Activated naive CD8-positive, alpha-beta T cell treated with anti-CD3 and anti-CD28 coated beads, Interleukin-2, amount 50 U/mL, for 24 hours (primary cell): ENCODE data around the gene PXK.

ENCODE experiments used
- ATAC-seq: fragments of 150-1000 bp; cut with Tn5 transposase; one replicate; pipeline ENCODE4 v1.10.0; 2021
- DNase-seq: peaks from one replicate; pipeline ENCODE4 v3.0.0; 2021
- H3K27ac Mint-ChIP-seq: one replicate; pipeline ENCODE4 v1.8.0; 2021; ENCODE audit warnings: mild to moderate bottlenecking, mixed read lengths
- H3K27me3 Mint-ChIP-seq: one replicate; pipeline ENCODE4 v1.8.0; 2021; ENCODE audit warnings: mixed read lengths
- H3K36me3 Mint-ChIP-seq: one replicate; pipeline ENCODE4 v1.8.0; 2021; ENCODE audit warnings: low read depth, mixed read lengths
- H3K4me1 Mint-ChIP-seq: one replicate; pipeline ENCODE4 v1.8.0; 2021; ENCODE audit warnings: mixed read lengths
- H3K4me3 Mint-ChIP-seq: one replicate; pipeline ENCODE4 v1.8.0; 2021; ENCODE audit warnings: mild to moderate bottlenecking, moderate library complexity, mixed read lengths
- H3K9me3 Mint-ChIP-seq: one replicate; pipeline ENCODE4 v1.8.0; 2021; ENCODE audit warnings: mixed read lengths

The PXK gene

GRCh38 chr3:58370407-58370806 lies 37.7 kb downstream of the PXK start:
- H3K27me3 Mint-ChIP-seq, result no peaks in the 10 kb centered on the region
- H3K36me3 Mint-ChIP-seq, result peaks cover 16% of the 10 kb centered on the region
- DNase-seq, result no peak
- no peak overlapping the region for H3K4me3 Mint-ChIP-seq
- peaks cover under 1% of the 10 kb centered on the region for H3K9me3 Mint-ChIP-seq
- no peak for ATAC-seq
- peaks cover 20% of the 10 kb centered on the region for H3K4me1 Mint-ChIP-seq
- no peak overlapping the region for H3K27ac Mint-ChIP-seq

DNA sequence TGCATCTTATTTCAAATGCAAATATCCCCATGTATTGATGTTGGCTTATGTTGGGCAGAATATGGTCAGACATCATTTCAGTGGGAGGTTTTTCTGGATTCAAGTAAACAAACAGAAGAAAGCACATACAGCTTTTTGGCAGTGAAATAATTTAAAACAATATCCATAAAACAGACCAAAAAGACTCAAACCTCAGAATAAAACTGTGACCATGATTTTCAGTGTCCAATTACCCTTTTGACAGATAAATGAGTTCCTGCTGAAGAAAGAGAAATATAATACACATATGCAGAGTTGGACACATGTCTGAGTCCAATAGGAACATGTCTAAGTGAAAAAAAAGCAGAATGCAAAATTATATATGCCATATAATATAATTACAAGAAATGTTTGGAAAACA lies 39.1 kb downstream of the PXK start:
- no peaks in the 10 kb centered on the region for H3K9me3 Mint-ChIP-seq

GRCh38 chr3:58375254-58375653 lies 42.6 kb downstream of the PXK start:
- peaks cover 6% of the 10 kb centered on the region for H3K36me3 Mint-ChIP-seq
- DNase-seq (no peak), ATAC-seq (no peak)
- no peaks in the 10 kb centered on the region for H3K27me3 Mint-ChIP-seq
- no peak overlapping the region for H3K4me3 Mint-ChIP-seq
- no peak overlapping the region for H3K27ac Mint-ChIP-seq
- no peaks in the 10 kb centered on the region for H3K9me3 Mint-ChIP-seq
- H3K4me1 Mint-ChIP-seq, result peaks cover 3% of the 10 kb centered on the region

More for the DNA sequence above, 39.1 kb downstream of the PXK start:
- peaks cover 13% of the 10 kb centered on the region for H3K36me3 Mint-ChIP-seq
- DNase-seq (no peak), ATAC-seq (no peak)
- no peak overlapping the region for H3K4me3 Mint-ChIP-seq
- H3K4me1 Mint-ChIP-seq, result peaks cover 7% of the 10 kb centered on the region
- no peak overlapping the region for H3K27ac Mint-ChIP-seq
- H3K27me3 Mint-ChIP-seq, result no peaks in the 10 kb centered on the region

- Mint-ChIP-seq H3K27ac (no peak overlapping the region), H3K4me3 (no peak overlapping the region), H3K9me3 (no peaks in the 10 kb centered on the region), H3K4me1 (peaks cover 3% of the 10 kb centered on the region), H3K27me3 (no peaks in the 10 kb centered on the region), H3K36me3 (peaks cover 5% of the 10 kb centered on the region)
- ATAC-seq, result no peak
- no peak for DNase-seq
Observed at GRCh38 chr3:58377168-58377567, 44.5 kb downstream of the PXK start.

DNA sequence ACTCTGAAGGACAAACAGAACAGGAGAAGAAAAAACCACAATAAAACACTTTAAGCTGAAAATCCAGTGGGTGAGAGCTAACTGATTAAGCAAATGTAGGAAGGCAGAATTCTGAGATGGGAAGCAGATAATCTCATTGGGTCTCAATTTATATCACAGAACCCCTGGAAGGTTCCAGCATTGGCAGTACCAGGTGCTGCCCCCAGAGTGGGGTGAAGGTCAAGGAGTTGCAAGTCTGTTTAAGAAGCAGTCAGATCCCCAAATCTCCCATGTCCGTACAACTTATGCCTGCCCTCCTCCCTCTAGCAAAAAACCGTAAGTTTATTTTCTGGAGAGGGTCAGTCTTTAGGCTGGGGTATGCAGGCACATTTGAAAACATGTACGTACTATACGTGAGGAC lies 45.1 kb downstream of the PXK start:
- DNase-seq (no peak), ATAC-seq (no peak)
- Mint-ChIP-seq H3K9me3 (no peaks in the 10 kb centered on the region), H3K27me3 (no peaks in the 10 kb centered on the region), H3K4me3 (no peak overlapping the region), H3K27ac (no peak overlapping the region), H3K36me3 (peaks cover 7% of the 10 kb centered on the region), H3K4me1 (peaks cover 3% of the 10 kb centered on the region)

DNA sequence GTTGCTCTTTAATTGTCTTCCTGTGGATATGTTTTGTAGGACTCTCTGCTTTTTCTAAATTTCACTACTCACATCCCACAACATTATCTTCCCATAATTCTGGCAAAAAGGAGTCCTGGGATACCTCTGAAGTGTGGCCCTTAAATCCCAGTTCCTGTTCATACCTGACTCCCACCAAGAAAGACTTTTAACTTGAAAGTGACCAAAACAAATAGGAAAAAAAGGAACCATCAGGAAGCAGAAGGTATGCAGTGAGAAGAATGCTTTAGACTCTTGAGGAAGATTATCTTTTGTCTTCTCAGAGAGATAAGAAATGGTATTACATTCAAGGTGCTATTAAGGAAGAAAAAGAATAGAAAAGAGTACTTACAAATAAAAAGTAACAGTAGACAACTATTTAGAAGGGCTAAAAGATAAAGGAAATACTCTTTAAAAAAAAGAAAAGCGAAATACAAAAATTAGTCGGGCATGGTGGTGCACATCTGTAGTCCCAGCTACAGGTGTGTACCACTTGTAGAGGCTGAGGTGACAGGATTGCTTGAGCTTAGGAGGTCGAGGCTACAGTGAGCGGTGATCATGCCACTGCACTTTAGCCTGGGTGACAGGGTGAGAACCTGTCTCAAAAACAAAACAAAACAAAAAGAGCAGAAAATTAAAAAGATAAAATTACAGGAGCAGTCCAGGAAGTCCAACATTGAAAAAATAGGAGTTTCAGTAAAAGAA lies 46.8 kb downstream of the PXK start:
- ATAC-seq (no peak), DNase-seq (no peak)
- H3K27ac Mint-ChIP-seq, result peak overlapping the region; percentile 24
- H3K27me3 Mint-ChIP-seq, result no peaks in the 10 kb centered on the region
- peaks cover 9% of the 10 kb centered on the region for H3K36me3 Mint-ChIP-seq
- H3K9me3 Mint-ChIP-seq, result no peaks in the 10 kb centered on the region
- H3K4me1 Mint-ChIP-seq, result peaks cover under 1% of the 10 kb centered on the region
- no peak overlapping the region for H3K4me3 Mint-ChIP-seq

DNA sequence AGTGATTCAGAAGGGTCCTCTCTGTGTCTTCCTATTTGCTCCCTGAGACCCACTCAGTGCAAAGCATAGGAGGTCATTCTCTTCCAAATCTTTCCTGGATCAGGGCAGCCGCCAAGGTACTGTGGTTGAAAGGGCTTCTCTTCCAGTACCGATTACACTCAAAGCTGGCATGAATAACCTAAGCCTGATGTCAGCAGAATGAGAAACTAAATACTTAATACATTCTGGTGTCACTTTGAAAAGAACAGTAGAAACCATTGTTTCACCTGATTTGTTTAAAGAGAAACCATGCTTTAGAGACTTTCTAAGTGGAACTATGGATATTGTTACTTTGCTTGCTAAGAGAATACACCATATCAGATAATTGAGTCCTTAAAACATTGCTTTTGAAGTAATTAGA lies 50.8 kb downstream of the PXK start:
- peaks cover 4% of the 10 kb centered on the region for H3K4me1 Mint-ChIP-seq
- H3K36me3 Mint-ChIP-seq, result peaks cover 14% of the 10 kb centered on the region
- H3K9me3 Mint-ChIP-seq, result no peaks in the 10 kb centered on the region
- no peak for DNase-seq
- H3K27me3 Mint-ChIP-seq, result no peaks in the 10 kb centered on the region
- no peak for ATAC-seq
- H3K4me3 Mint-ChIP-seq, result no peak overlapping the region
- no peak overlapping the region for H3K27ac Mint-ChIP-seq

- ATAC-seq, result no peak
- H3K4me1 Mint-ChIP-seq, result peaks cover 7% of the 10 kb centered on the region
- DNase-seq, result no peak
Observed at GRCh38 chr3:58383904-58384303, 51.2 kb downstream of the PXK start.

DNA sequence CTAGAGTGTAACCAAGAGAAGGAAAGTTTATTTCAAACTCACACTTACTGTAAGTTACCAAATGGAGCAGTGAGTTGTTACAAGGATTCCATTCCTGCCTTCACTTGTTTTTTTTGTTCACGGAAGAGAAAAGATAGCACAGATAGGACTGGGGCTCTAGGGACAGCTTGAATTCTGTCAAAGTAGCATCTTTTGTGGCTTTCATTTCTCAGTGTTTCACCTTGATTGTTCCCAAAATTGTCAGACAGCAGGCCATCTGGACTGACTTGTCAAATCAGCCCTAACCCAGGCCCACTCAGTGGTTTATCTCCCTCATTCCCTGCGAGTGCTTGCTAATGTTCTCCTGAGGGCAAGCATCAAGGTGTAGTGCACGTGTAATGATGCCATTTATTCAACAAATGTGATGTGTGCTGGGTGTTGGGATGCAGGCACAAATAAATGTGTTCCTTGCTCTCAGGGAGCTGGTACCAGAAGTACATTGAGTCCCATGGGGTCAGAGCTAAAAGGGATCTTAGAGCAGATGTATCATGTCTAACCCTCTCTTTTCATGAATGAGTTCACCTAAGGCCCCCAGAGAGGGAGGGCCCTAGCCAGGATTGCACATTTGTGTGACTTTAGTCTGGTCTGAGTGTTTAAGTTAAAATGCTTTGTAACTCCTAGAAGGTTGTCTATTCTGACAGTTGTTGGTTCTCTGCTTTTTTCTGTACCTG lies 51.8 kb downstream of the PXK start:
- ATAC-seq (no peak), DNase-seq (no peak)
- H3K36me3 Mint-ChIP-seq, result peaks cover 14% of the 10 kb centered on the region
- no peaks in the 10 kb centered on the region for H3K27me3 Mint-ChIP-seq
- peaks cover 7% of the 10 kb centered on the region for H3K4me1 Mint-ChIP-seq
- H3K27ac Mint-ChIP-seq, result no peak overlapping the region
- H3K9me3 Mint-ChIP-seq, result no peaks in the 10 kb centered on the region
- no peak overlapping the region for H3K4me3 Mint-ChIP-seq

More at GRCh38 chr3:58383904-58384303, 51.2 kb downstream of the PXK start:
- H3K27me3 Mint-ChIP-seq, result no peaks in the 10 kb centered on the region
- peaks cover 14% of the 10 kb centered on the region for H3K36me3 Mint-ChIP-seq
- H3K4me3 Mint-ChIP-seq, result no peak overlapping the region
- no peaks in the 10 kb centered on the region for H3K9me3 Mint-ChIP-seq
- no peak overlapping the region for H3K27ac Mint-ChIP-seq

DNA sequence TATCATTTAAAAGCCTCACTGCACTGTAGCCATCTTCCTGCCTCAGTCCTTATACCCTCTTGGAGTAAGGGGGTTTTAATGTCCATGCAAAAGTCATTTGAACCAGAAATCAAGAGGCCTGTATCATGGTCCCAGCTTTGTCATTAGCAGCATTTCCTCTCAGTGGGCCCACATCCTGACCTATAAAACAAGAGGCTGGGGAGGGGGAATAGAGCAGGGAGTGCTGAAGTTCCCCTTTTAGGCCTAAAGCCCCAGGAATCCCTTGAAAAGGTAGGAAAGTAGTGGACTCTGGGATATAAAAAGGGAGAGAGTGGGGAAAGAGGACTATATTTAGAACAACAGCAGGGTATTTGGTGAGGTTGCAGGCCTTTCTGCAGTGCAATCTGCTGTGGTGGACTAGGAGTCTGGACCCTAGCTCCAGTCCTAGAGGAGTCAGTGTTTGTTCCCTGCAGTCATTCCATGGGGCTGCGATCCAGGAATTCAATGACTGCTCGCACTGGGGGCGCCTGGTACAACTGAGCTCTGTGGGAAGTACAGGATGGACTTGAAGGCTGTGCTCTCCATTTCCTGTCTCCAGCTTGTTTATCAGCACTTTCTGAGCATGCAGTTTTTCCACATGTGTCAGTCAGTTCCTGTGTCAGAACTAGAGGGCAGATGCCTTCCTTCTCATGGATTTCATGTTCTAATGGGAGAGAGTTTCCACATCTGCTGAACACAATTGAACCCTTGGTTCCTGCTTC lies 54.1 kb downstream of the PXK start:
- Mint-ChIP-seq H3K27ac (peak overlapping the region; percentile 37), H3K4me3 (no peak overlapping the region), H3K36me3 (peaks cover 15% of the 10 kb centered on the region), H3K27me3 (no peaks in the 10 kb centered on the region), H3K9me3 (no peaks in the 10 kb centered on the region), H3K4me1 (peaks cover 7% of the 10 kb centered on the region)
- ATAC-seq (no peak), DNase-seq (no peak)

DNA sequence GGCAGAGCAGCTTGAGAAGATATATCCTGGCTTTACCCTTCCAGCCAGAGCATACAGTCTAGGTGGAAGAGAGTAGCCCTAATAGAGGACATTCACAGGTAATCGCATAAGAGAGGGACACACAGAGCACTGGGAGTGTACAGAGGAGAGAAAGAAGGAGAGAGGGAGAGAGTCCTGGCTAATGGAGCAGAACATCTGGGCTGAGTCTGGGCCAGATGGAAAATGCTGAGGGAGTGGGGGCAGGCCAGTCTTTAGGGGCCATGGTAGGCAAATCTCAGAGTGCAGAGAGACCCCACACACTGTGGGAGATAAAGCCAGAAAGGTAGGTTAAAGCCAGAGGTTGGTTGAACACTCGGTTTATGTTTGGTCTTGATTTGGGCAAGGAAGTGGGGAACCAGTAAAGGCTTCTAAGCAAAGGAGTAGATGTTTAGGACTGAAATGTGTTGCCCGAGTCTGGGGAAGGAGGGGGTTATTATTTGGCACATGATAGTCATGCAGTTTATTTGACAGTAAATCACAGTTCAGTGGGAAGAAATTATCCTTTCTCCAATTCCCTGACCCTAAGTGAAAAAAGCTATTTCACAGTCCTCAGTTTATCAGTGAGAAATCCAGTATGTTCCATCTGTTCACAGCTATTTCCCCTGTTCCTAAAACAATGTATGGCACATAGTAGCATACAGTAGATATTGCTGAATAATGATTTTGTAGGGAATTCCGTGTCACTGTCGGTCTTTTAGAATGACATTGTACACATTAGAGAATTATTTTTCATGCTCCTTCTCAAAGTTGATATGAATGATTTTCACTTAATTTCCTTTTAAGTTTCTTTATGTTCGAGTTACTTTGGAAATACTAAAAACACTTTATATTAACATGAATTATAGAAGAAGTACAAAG lies 55.2 kb downstream of the PXK start:
- no peak overlapping the region for H3K4me3 Mint-ChIP-seq
- no peak for DNase-seq
- peaks cover 16% of the 10 kb centered on the region for H3K36me3 Mint-ChIP-seq
- peaks cover 7% of the 10 kb centered on the region for H3K4me1 Mint-ChIP-seq
- H3K27me3 Mint-ChIP-seq, result no peaks in the 10 kb centered on the region
- no peaks in the 10 kb centered on the region for H3K9me3 Mint-ChIP-seq
- H3K27ac Mint-ChIP-seq, result no peak overlapping the region
- ATAC-seq, result no peak

- DNase-seq, result no peak
- peaks cover 13% of the 10 kb centered on the region for H3K36me3 Mint-ChIP-seq
- peaks cover 7% of the 10 kb centered on the region for H3K4me1 Mint-ChIP-seq
- no peak overlapping the region for H3K4me3 Mint-ChIP-seq
- no peak for ATAC-seq
- peak overlapping the region; percentile 18 for H3K27ac Mint-ChIP-seq
- H3K27me3 Mint-ChIP-seq, result no peaks in the 10 kb centered on the region
- H3K9me3 Mint-ChIP-seq, result no peaks in the 10 kb centered on the region
Observed at GRCh38 chr3:58388550-58389091, 55.9 kb downstream of the PXK start.

GRCh38 chr3:58391156-58391865 lies 58.6 kb downstream of the PXK start:
- H3K4me1 Mint-ChIP-seq, result peaks cover 5% of the 10 kb centered on the region
- no peak overlapping the region for H3K4me3 Mint-ChIP-seq
- DNase-seq, result no peak
- no peaks in the 10 kb centered on the region for H3K9me3 Mint-ChIP-seq
- peaks cover 14% of the 10 kb centered on the region for H3K36me3 Mint-ChIP-seq
- no peak overlapping the region for H3K27ac Mint-ChIP-seq
- no peak for ATAC-seq
- H3K27me3 Mint-ChIP-seq, result no peaks in the 10 kb centered on the region
